Thoracic aorta (tissue), 2 donors: ENCODE results near the gene BOD1L2. TPM values are rescaled to one million over a fixed set of nuclear protein-coding genes. Genes with fewer than 3 reads are reported as not detected.

ENCODE experiments used
- ATAC-seq: fragments of 150-250 bp; one replicate; pipeline ENCODE4 v1.8.0; 2017; ENCODE audit warnings: low read depth; ENCODE audit not compliant: insufficient number of reproducible peaks, low FRiP score
- DNase-seq: peaks from one replicate; pipeline ENCODE4 v3.0.0-alpha.2; 2020; ENCODE audit warnings: low spot score
- H3K27ac ChIP-seq, 2 donors: fragments of 200-600 bp; sonication (generic); 1 replicate in 1 of 2; 2 replicates in 1 of 2; pipeline ENCODE4 v1.5.1; 2016; ENCODE audit warnings: mild to moderate bottlenecking in 2 of 2, moderate library complexity in 2 of 2
- H3K27me3 ChIP-seq: fragments of 200-600 bp; sonication (generic); replicated peaks from 2 replicates; pipeline ENCODE4 v1.6.0; 2016; ENCODE audit warnings: mild to moderate bottlenecking; ENCODE audit not compliant: insufficient read depth
- H3K36me3 ChIP-seq: fragments of 200-600 bp; sonication (generic); one replicate; pipeline ENCODE4 v1.5.1; 2016
- H3K4me1 ChIP-seq, 2 donors: fragments of 200-600 bp; sonication (generic); 1 replicate in 1 of 2; 2 replicates in 1 of 2; pipeline versions ENCODE4 v1.5.1 to v1.6.0; 2016; ENCODE audit warnings: low read depth in 2 of 2, mild to moderate bottlenecking in 1 of 2; ENCODE audit not compliant: control insufficient read depth in 1 of 2
- H3K4me3 ChIP-seq: fragments of 200-600 bp; sonication (generic); 2 replicates; pipeline ENCODE4 v1.5.1; 2016; ENCODE audit warnings: mild to moderate bottlenecking
- H3K9me3 ChIP-seq: fragments of 200-600 bp; sonication (generic); 2 replicates; pipeline ENCODE4 v1.5.1; 2016
- total RNA-seq, 2 donors: library from RNA; depleted of rRNA; stranded (reverse); fragments of >200 nt; gene quantifications; one replicate each; pipeline versions ENCODE4 v1.1.0 to v1.2.3, GENCODE V29; 2016
- TF ChIP-seq, protein P1 (sequence below): fragments of 200-600 bp; sonication (generic); IDR thresholded peaks from one replicate; pipeline ENCODE4 v1.5.1; 2019; ENCODE audit warnings: antibody characterized with exemption

The BOD1L2 gene
- total RNA-seq, 2 donors from 2014 or later = not detected

- ATAC-seq (no peak), DNase-seq (no peak)
- H3K4me1 ChIP-seq = no peaks in the 10 kb centered on the region
- H3K4me3 ChIP-seq = no peak overlapping the region
- TF ChIP-seq, protein P1, sequence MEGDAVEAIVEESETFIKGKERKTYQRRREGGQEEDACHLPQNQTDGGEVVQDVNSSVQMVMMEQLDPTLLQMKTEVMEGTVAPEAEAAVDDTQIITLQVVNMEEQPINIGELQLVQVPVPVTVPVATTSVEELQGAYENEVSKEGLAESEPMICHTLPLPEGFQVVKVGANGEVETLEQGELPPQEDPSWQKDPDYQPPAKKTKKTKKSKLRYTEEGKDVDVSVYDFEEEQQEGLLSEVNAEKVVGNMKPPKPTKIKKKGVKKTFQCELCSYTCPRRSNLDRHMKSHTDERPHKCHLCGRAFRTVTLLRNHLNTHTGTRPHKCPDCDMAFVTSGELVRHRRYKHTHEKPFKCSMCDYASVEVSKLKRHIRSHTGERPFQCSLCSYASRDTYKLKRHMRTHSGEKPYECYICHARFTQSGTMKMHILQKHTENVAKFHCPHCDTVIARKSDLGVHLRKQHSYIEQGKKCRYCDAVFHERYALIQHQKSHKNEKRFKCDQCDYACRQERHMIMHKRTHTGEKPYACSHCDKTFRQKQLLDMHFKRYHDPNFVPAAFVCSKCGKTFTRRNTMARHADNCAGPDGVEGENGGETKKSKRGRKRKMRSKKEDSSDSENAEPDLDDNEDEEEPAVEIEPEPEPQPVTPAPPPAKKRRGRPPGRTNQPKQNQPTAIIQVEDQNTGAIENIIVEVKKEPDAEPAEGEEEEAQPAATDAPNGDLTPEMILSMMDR = no peak
- no peaks in the 10 kb centered on the region for H3K27me3 ChIP-seq
- H3K9me3 ChIP-seq = no peaks in the 10 kb centered on the region
- H3K27ac ChIP-seq = no peak overlapping the region
- H3K36me3 ChIP-seq = no peaks in the 10 kb centered on the region
These were observed 3.2 kb downstream of the BOD1L2 start for GRCh38 chr18:57150081-57150480.

- no peak for ATAC-seq
These were observed 3.9 kb downstream of the BOD1L2 start for GRCh38 chr18:57150828-57151227.

GRCh38 chr18:57154191-57154830, 7.4 kb downstream of the BOD1L2 start:
- Histone ChIP-seq H3K36me3 (no peaks in the 10 kb centered on the region), H3K9me3 (no peaks in the 10 kb centered on the region), H3K27ac (no peak overlapping the region), H3K4me1 (no peaks in the 10 kb centered on the region), H3K27me3 (no peaks in the 10 kb centered on the region), H3K4me3 (no peak overlapping the region)
- TF ChIP-seq, protein P1 = no peak
- ATAC-seq (no peak), DNase-seq (no peak)

More at GRCh38 chr18:57150828-57151227, 3.9 kb downstream of the BOD1L2 start:
- H3K4me3 ChIP-seq = no peak overlapping the region
- no peaks in the 10 kb centered on the region for H3K9me3 ChIP-seq
- TF ChIP-seq, protein P1 = no peak
- DNase-seq = no peak
- H3K4me1 ChIP-seq = no peaks in the 10 kb centered on the region
- H3K27me3 ChIP-seq = no peaks in the 10 kb centered on the region
- H3K36me3 ChIP-seq = no peaks in the 10 kb centered on the region
- H3K27ac ChIP-seq = no peak overlapping the region

GRCh38 chr18:57164401-57164800, 17.5 kb downstream of the BOD1L2 start:
- H3K36me3 ChIP-seq = no peaks in the 10 kb centered on the region
- ATAC-seq = no peak
- no peaks in the 10 kb centered on the region for H3K9me3 ChIP-seq
- TF ChIP-seq, protein P1 = no peak
- H3K27ac ChIP-seq = no peak overlapping the region
- DNase-seq = no peak
- no peaks in the 10 kb centered on the region for H3K4me1 ChIP-seq
- H3K4me3 ChIP-seq = no peak overlapping the region
- no peaks in the 10 kb centered on the region for H3K27me3 ChIP-seq

DNA sequence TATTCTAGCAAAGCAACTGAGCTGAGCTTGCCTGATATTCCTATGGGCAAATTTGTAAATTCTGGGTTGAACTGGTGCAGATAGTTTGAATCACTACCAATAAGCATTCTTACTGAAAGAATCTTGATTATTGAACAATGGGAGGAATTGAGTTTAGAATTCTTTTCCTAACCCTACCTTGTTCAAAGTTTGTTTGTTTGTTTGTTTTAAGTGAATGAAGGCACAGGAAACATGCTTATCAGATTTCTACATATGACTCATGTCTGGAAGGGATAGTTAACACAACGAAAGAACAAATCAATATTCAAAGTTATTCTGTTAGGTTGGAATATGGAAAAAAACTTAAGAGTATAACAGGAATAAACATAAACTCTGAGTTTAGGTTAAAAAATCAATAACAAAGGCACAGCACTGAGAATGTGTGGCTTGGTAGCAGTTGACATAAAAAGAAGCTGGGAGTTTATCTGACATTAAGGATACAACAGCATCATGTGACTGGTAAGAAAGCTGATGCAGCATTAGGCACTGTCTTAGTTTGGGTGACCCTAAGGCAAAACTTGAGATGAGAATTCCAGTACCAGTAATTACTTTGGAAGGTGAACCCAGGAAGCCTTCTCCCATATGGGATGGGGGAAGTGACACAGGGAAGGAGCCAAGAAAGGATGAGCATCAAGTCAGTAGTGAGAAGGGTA, 20.9 kb downstream of the BOD1L2 start:
- no peak overlapping the region for H3K27ac ChIP-seq
- ATAC-seq = no peak

More for the DNA sequence above, 20.9 kb downstream of the BOD1L2 start:
- H3K27me3 ChIP-seq = no peaks in the 10 kb centered on the region
- H3K4me3 ChIP-seq = no peak overlapping the region
- H3K36me3 ChIP-seq = no peaks in the 10 kb centered on the region
- no peak for DNase-seq
- no peaks in the 10 kb centered on the region for H3K9me3 ChIP-seq
- no peaks in the 10 kb centered on the region for H3K4me1 ChIP-seq
- TF ChIP-seq, protein P1 = no peak
